Left lung (tissue), 10 donors: ENCODE results near the gene GSN. TPM values are rescaled to one million over a fixed set of nuclear protein-coding genes. Genes with fewer than 3 reads are reported as not detected.

Experiments used
- ATAC-seq: fragments of 200-7000 bp; cut with Tn5 transposase; one replicate; pipeline ENCODE4 v1.9.1; 2020; ENCODE audit warnings: moderate library complexity
- DNase-seq, 4 donors: peaks; one replicate each; pipeline ENCODE4 v3.0.0-alpha.2; 2013 to 2020
- H3K27ac ChIP-seq, 2 donors: fragments of 200-600 bp; sonication (generic) in 1 of 2; one replicate each; pipeline versions ENCODE4 v1.5.0 to v1.8.0; 2020 to 2021
- H3K27me3 ChIP-seq, 2 donors: fragments of 200-600 bp; sonication (generic) in 1 of 2; one replicate each; pipeline versions ENCODE4 v1.5.0 to v1.8.0; 2020 to 2021
- H3K36me3 ChIP-seq, 2 donors: fragments of 200-600 bp; sonication (generic) in 1 of 2; one replicate each; pipeline versions ENCODE4 v1.5.0 to v1.8.0; 2020 to 2021
- H3K4me1 ChIP-seq, 2 donors: fragments of 200-600 bp; one replicate each; pipeline ENCODE4 v1.8.0; 2021
- H3K4me3 ChIP-seq, 2 donors: fragments of 200-600 bp; sonication (generic) in 1 of 2; one replicate each; pipeline versions ENCODE4 v1.5.0 to v1.8.0; 2020 to 2021; ENCODE audit warnings: mild to moderate bottlenecking in 1 of 2
- H3K9me3 ChIP-seq, 2 donors: fragments of 200-600 bp; sonication (generic) in 1 of 2; one replicate each; pipeline versions ENCODE4 v1.5.0 to v1.8.0; 2020 to 2021
- CTCF ChIP-seq, 2 donors: fragments of 200-600 bp; sonication (generic) in 1 of 2; IDR thresholded peaks; one replicate each; pipeline versions ENCODE4 v1.5.0 to v1.8.0; 2021; ENCODE audit warnings: antibody characterized with exemption in 2 of 2
- intact Hi-C, 2 donors: fragments of 100-400 bp; cut with DNase I; formaldehyde crosslinking; loops; one replicate each; pipeline versions ENCODE4 v1.11.2 to v1.14.2; 2022
- polyA plus RNA-seq, 6 donors: library from polyadenylated mRNA; unstranded; fragments of 120-200 nt; gene quantifications; one replicate each; pipeline ENCODE4 v1.2.1, GENCODE V29; 2013; ENCODE audit not compliant: insufficient read length in 6 of 6
- total RNA-seq, 2 donors: library from RNA; stranded (reverse); fragmentation: NEBNext Ultra II Directional; extraction: Animal tissue kit (Norgen Biotek cat#: 25700); gene quantifications; one replicate each; pipeline ENCODE4 v1.2.1, GENCODE V29; 2021
- donor health status: DM: no; HTN: yes; CAD: no.
- donor health status: DM: no; HTN: no; CAD: no.

The GSN gene
- total and polyA plus RNA-seq, 8 donors: 43.0 to 485 (median 54.9) TPM

GRCh38 chr9:121317737-121318630 is 50.0 kb downstream of the GSN start:
- TF ChIP-seq CTCF (IDR thresholded peaks at IDR 0.05): no peak
- ATAC-seq (no peak), DNase-seq (no peak)
- peaks cover 0 to 92% of the 10 kb centered on the region in 2 donors for H3K36me3 ChIP-seq
- intact Hi-C loops: loop anchor here in 1 of 2 donors (5.0 kb wide), 1 partner anchor 79 kb away; no protein-coding TSS in a partner anchor
- H3K9me3 ChIP-seq: no peaks in the 10 kb centered on the region
- H3K27ac ChIP-seq: peak overlapping the region in 1 of 2 donors; percentile 11
- H3K4me1 ChIP-seq: peaks cover 6 to 34% of the 10 kb centered on the region in 2 donors
- H3K27me3 ChIP-seq: no peaks in the 10 kb centered on the region
- no peak overlapping the region for H3K4me3 ChIP-seq

- Histone ChIP-seq H3K9me3 (no peaks in the 10 kb centered on the region), H3K27ac (no peak overlapping the region), H3K4me1 (peaks cover 6 to 43% of the 10 kb centered on the region in 2 donors), H3K27me3 (no peaks in the 10 kb centered on the region), H3K4me3 (no peak overlapping the region), H3K36me3 (peaks cover 0 to 91% of the 10 kb centered on the region in 2 donors)
- TF ChIP-seq CTCF (IDR thresholded peaks at IDR 0.05): no peak
- DNase-seq (no peak), ATAC-seq (no peak)
- intact Hi-C loops: loop anchor here in 1 of 2 donors (5.0 kb wide), 1 partner anchor 78 kb away; no protein-coding TSS in a partner anchor
These were observed 50.8 kb downstream of the GSN start for GRCh38 chr9:121318631-121319382.

- H3K4me1 ChIP-seq: peaks cover 6 to 48% of the 10 kb centered on the region in 2 donors
- DNase-seq (no peak), ATAC-seq (no peak)
- H3K27me3 ChIP-seq: no peaks in the 10 kb centered on the region
- H3K4me3 ChIP-seq: no peak overlapping the region
- peak overlapping the region in 1 of 2 donors; percentile 85 for H3K27ac ChIP-seq
- no peaks in the 10 kb centered on the region for H3K9me3 ChIP-seq
- peaks cover 0 to 91% of the 10 kb centered on the region in 2 donors for H3K36me3 ChIP-seq
- no peak for TF ChIP-seq CTCF (IDR thresholded peaks at IDR 0.05)
- intact Hi-C loops: loop anchor here in 1 of 2 donors (5.0 kb wide), 1 partner anchor 78 kb away; no protein-coding TSS in a partner anchor
These were observed 51.4 kb downstream of the GSN start for GRCh38 chr9:121319383-121319780.

- no peak for TF ChIP-seq CTCF (IDR thresholded peaks at IDR 0.05)
- ATAC-seq: no peak
These were observed 53.1 kb downstream of the GSN start for GRCh38 chr9:121321016-121321503.

More at GRCh38 chr9:121321016-121321503, 53.1 kb downstream of the GSN start:
- Histone ChIP-seq H3K4me1 (peaks cover 6 to 65% of the 10 kb centered on the region in 2 donors), H3K9me3 (no peaks in the 10 kb centered on the region), H3K4me3 (no peak overlapping the region), H3K27me3 (no peaks in the 10 kb centered on the region), H3K27ac (peak overlapping the region; percentile 17 to 85), H3K36me3 (peaks cover 0 to 92% of the 10 kb centered on the region in 2 donors)
- intact Hi-C loops: loop anchor here in 1 of 2 donors (5.0 kb wide), 1 partner anchor 56 kb away; no protein-coding TSS in a partner anchor
- DNase-seq: no peak
